ENCODE results near the gene CARD14. TPM values are rescaled to one million over a fixed set of nuclear protein-coding genes. Genes with fewer than 3 reads are reported as not detected.
A peak's percentile ranks its signal among the peaks of the same experiment; 100 is the strongest.

CARD14 gene
- total and polyA plus RNA-seq, 12 donors: 0.30 to 3.4 (median 1.1) TPM

GRCh38 chr17:80204626-80205468 is 35.0 kb downstream of the CARD14 start:
- DNase-seq: no peak
- WGBS, 4 donors: 82 to 90% (median 88%) methylated on average over 15 to 19 of the region's 19 CpGs
- TF ChIP-seq CTCF (IDR thresholded peaks at IDR 0.05) (no peak), POLR2A (IDR thresholded peaks at IDR 0.05) (no peak)
- no peaks in the 10 kb centered on the region for H3K9me3 ChIP-seq (replicated peaks in 1 of 3)
- intact Hi-C loops (cut with DNase I): no loop called here
- peaks cover 0 to 16% of the 10 kb centered on the region in 2 donors for H3K36me3 ChIP-seq (replicated peaks in 1 of 2)
- no peaks in the 10 kb centered on the region for H3K27me3 ChIP-seq
- no peak overlapping the region for H3K4me3 ChIP-seq
- no peaks in the 10 kb centered on the region for H3K4me1 ChIP-seq (replicated peaks in 1 of 2)
- no peak overlapping the region for H3K27ac ChIP-seq

GRCh38 chr17:80205811-80206210 is 36.0 kb downstream of the CARD14 start:
- peaks cover 0 to 26% of the 10 kb centered on the region in 2 donors for H3K36me3 ChIP-seq (replicated peaks in 1 of 2)
- H3K4me3 ChIP-seq: no peak overlapping the region
- H3K27ac ChIP-seq: no peak overlapping the region
- no peak for TF ChIP-seq CTCF (IDR thresholded peaks at IDR 0.05)
- no peak for TF ChIP-seq POLR2A (IDR thresholded peaks at IDR 0.05)
- no peaks in the 10 kb centered on the region for H3K9me3 ChIP-seq (replicated peaks in 1 of 3)
- DNase-seq: no peak
- WGBS, 4 donors: 91 to 95% (median 92%) methylated on average over 13 of the region's 13 CpGs
- H3K27me3 ChIP-seq: no peaks in the 10 kb centered on the region
- H3K4me1 ChIP-seq (replicated peaks in 1 of 2): no peaks in the 10 kb centered on the region
- intact Hi-C loops (cut with DNase I): no loop called here

GRCh38 chr17:80208050-80208449 is 38.2 kb downstream of the CARD14 start:
- peak in 1 of 7 donors; percentile 48 for DNase-seq
- no peaks in the 10 kb centered on the region for H3K9me3 ChIP-seq (replicated peaks in 1 of 3)
- peaks cover 0 to 45% of the 10 kb centered on the region in 2 donors for H3K36me3 ChIP-seq (replicated peaks in 1 of 2)
- no peak for TF ChIP-seq POLR2A (IDR thresholded peaks at IDR 0.05)
- TF ChIP-seq CTCF (IDR thresholded peaks at IDR 0.05): no peak
- intact Hi-C loops (cut with DNase I): no loop called here
- H3K4me1 ChIP-seq (replicated peaks in 1 of 2): no peaks in the 10 kb centered on the region
- WGBS, 4 donors: 88 to 100% (median 96%) methylated on average over 1 to 16 of the region's 16 CpGs
- H3K4me3 ChIP-seq: no peak overlapping the region
- H3K27ac ChIP-seq: no peak overlapping the region
- no peaks in the 10 kb centered on the region for H3K27me3 ChIP-seq

GRCh38 chr17:80209765-80210164 is 39.9 kb downstream of the CARD14 start:
- peaks cover 0 to 62% of the 10 kb centered on the region in 2 donors for H3K36me3 ChIP-seq (replicated peaks in 1 of 2)
- no peak overlapping the region for H3K27ac ChIP-seq
- intact Hi-C loops (cut with DNase I): no loop called here
- no peaks in the 10 kb centered on the region for H3K27me3 ChIP-seq
- no peaks in the 10 kb centered on the region for H3K4me1 ChIP-seq (replicated peaks in 1 of 2)
- TF ChIP-seq CTCF (IDR thresholded peaks at IDR 0.05) (no peak), POLR2A (IDR thresholded peaks at IDR 0.05) (no peak)
- WGBS, 4 donors: 89 to 97% (median 92%) methylated on average over 9 to 12 of the region's 12 CpGs
- no peak overlapping the region for H3K4me3 ChIP-seq
- no peak for DNase-seq
- H3K9me3 ChIP-seq (replicated peaks in 1 of 3): no peaks in the 10 kb centered on the region
